ENCODE data around the gene TEN1.

DNA sequence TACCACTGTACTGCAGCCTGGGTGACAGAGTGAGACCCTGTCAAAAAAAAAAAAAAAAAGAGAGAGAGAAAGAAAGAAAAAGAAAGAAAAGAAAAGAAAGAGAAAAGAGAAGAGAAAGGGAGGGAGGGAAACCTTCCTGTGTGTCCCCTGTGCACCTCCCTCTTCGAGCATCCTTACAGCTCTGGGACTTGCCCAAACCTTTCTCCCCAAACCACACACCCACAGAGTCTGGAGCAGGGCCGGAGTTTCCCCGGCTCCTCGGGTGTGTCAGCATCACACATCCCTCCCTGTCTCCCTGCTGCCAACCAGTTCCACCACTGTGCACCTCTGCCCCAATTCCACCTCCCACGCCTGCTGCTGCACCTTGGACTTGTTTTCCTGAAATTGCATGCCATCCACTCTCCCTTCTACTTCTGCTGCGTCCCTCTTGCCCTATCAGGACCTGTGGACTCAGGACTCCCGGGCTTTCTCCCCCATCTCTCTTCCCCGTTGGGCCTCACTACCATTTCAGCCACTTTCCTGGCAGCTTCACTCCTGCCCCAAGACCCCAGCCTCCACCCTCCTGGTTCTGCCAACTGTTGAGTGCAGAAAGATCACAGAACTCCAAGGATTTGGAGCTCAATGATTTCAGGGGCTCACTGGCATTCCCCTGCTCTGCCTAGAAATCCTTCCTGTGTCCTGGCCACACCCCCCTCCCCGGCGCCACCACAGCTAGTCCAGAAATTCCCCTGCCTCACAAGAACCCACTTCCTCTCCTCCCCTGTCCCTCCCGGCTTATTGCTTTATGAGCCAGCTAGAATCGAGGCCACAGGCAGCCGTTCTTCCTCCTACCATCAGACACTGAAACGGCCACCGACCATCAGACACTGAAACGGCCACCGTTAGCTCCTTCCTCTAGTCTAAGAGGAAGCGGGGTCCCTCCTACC is 17.9 kb downstream of the TEN1 start:
- TF ChIP-seq YY1 (IDR thresholded peaks at IDR 0.05; ENCODE audit: insufficient read depth, insufficient read length) (no peak), ZNF274 (IDR thresholded peaks at IDR 0.05; ENCODE audit: low read depth, low read length) (no peak), SUZ12 (IDR thresholded peaks at IDR 0.05; ENCODE audit: extremely low read depth, insufficient read depth, insufficient read length) (no peak)
